Transverse colon (tissue), 4 donors: ENCODE results near the gene GPR39.

Experiments
- POLR2AphosphoS5 ChIP-seq, 3 donors: sonication (generic); formaldehyde crosslinking; IDR thresholded peaks; one replicate each; pipeline ENCODE4 v1.6.1; 2016; ENCODE audit warnings: antibody characterized with exemption in 3 of 3
- TF ChIP-seq, protein P1 (sequence below), 5 experiments: fragments of 200-600 bp in 3 of 5; fragments of 450-650 bp in 2 of 5; sonication (generic) in 3 of 5; IDR thresholded peaks; 1 replicate in 2 of 5; 2 replicates in 3 of 5; pipeline ENCODE4 v1.5.1; 2016 to 2017; ENCODE audit warnings: antibody characterized with exemption in 5 of 5, inconsistent platforms in 3 of 5, mild to moderate bottlenecking in 2 of 5, moderate library complexity in 1 of 5

DNA sequence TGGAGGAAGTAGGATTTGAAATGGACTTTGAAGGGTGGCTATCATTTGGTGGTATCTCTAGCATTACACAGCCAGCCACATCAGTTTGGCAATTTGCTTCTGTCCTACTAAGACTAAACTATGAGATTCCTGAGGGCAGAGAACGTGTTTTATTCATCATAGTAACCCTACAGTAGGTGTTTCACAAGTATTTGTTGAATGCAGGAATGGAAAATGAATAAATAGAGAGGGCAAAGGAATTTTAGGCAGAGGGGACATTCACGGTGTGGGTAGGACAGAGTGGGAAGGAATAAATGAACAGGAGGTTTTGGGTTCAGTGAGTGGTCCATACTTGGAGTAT lies 15.7 kb upstream of the GPR39 start:
- TF ChIP-seq POLR2AphosphoS5 (IDR thresholded peaks at IDR 0.05) = no peak
- TF ChIP-seq, protein P1, sequence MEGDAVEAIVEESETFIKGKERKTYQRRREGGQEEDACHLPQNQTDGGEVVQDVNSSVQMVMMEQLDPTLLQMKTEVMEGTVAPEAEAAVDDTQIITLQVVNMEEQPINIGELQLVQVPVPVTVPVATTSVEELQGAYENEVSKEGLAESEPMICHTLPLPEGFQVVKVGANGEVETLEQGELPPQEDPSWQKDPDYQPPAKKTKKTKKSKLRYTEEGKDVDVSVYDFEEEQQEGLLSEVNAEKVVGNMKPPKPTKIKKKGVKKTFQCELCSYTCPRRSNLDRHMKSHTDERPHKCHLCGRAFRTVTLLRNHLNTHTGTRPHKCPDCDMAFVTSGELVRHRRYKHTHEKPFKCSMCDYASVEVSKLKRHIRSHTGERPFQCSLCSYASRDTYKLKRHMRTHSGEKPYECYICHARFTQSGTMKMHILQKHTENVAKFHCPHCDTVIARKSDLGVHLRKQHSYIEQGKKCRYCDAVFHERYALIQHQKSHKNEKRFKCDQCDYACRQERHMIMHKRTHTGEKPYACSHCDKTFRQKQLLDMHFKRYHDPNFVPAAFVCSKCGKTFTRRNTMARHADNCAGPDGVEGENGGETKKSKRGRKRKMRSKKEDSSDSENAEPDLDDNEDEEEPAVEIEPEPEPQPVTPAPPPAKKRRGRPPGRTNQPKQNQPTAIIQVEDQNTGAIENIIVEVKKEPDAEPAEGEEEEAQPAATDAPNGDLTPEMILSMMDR (IDR thresholded peaks at IDR 0.05) = no peak
